SH-SY5Y (cell line): ENCODE data around the gene GPR176.

Source experiments
- GATA2 ChIP-seq: IDR thresholded peaks from 2 replicates; pipeline ENCODE4 v1.6.1; 2011; ENCODE audit warnings: mild to moderate bottlenecking, low read depth, low read length
- GATA3 ChIP-seq: IDR thresholded peaks from 2 replicates; pipeline ENCODE4 v1.6.1; 2011; ENCODE audit warnings: low read depth, mild to moderate bottlenecking, low read length, moderate library complexity

GPR176 gene

DNA sequence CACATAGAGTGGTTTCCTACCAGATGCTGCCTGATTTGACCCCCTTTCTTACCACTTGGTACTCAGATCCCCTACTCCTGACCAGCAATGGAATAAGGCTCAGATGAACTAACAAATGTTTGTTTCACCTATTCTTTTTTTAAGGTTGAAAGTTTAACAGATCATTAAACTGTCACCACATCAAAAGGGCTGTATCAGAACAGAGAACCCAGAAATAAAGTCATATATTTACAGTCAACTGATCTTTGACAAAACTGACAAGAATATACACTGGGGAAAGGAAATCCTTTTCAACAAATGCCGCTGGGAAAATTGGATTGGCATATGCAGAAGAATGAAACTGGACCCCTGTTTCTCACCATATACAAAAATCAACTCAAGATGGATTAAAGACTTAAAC, 56.0 kb downstream of the GPR176 start:
- TF ChIP-seq GATA3 (no peak), GATA2 (no peak)

DNA sequence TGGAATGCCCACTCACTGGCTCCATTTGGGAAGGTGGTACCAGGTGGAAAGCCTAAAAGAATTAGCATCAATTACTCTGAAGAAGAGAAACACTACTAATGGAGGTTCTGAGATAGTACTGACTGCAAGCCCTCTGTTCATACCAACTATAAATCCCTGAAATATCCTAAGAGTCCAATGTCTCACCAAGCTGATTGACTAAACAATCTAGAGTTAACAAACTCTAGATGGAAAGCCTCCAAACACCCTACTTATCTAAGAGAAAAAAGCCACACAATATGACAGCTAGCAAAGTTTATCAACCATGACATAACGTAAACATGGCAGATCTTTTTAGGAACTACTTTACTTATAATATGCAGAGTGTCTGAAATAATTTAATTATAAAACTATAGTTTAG, 59.2 kb downstream of the GPR176 start:
- TF ChIP-seq GATA3 (no peak), GATA2 (no peak)

GRCh38 chr15:39860200-39860599, 59.9 kb downstream of the GPR176 start:
- TF ChIP-seq GATA3 (no peak), GATA2 (no peak)

GRCh38 chr15:39859636-39860035, 60.4 kb downstream of the GPR176 start:
- TF ChIP-seq GATA2 = no peak
- TF ChIP-seq GATA3 = no peak

GRCh38 chr15:39857132-39857531, 62.9 kb downstream of the GPR176 start:
- TF ChIP-seq GATA2 (no peak), GATA3 (no peak)

DNA sequence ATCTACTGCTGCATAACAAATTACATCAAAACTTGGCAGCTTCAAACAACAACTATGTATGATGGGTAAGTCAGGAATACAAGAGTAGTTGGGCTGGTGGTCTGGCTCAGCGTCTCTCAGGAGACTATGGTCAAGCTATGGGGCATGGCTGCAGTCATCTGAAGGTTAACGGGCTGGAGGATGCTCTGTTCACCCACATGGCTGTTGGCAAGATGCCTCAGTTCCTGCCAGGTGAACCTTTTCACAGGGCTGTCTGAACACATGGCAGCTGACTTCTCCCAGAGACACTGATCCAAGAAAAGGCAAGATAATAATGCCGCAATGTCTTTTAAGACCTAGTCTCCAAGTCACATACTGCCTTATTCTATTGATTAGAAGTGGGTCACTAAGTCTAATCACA, 63.7 kb downstream of the GPR176 start:
- TF ChIP-seq GATA3 (no peak), GATA2 (no peak)

GRCh38 chr15:39855400-39855799, 64.7 kb downstream of the GPR176 start:
- TF ChIP-seq GATA3 = no peak

- TF ChIP-seq GATA2 = no peak
- TF ChIP-seq GATA3 = no peak
These were observed 65.9 kb downstream of the GPR176 start for GRCh38 chr15:39854161-39854560.

- TF ChIP-seq GATA3 (no peak), GATA2 (no peak)
These were observed 67.8 kb downstream of the GPR176 start for GRCh38 chr15:39852250-39852649.

GRCh38 chr15:39851500-39852092, 68.5 kb downstream of the GPR176 start:
- TF ChIP-seq GATA2 = no peak
- no peak for TF ChIP-seq GATA3

DNA sequence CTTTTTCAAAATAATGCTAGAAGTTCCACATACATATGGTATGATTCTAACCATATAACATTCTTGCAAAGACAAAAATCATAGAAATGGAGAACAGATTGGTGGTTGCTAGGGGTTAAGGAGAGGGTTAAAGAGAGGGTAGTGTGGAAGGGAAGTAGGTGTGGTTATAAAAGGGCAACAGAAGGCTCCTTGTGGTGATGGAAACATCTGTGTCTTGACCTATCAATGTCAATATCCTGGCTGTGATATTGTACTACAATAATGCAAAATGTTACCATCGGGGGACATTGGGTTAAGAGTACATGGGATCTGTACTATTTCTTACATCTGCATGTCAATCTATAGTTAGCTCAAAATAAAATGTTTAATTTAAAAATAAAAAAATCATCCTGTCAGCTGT, 69.6 kb downstream of the GPR176 start:
- no peak for TF ChIP-seq GATA3
- TF ChIP-seq GATA2 = no peak

- no peak for TF ChIP-seq GATA2
- no peak for TF ChIP-seq GATA3
These were observed 74.0 kb downstream of the GPR176 start for GRCh38 chr15:39846108-39846507.

- TF ChIP-seq GATA3 = no peak
- no peak for TF ChIP-seq GATA2
These were observed 74.5 kb downstream of the GPR176 start for GRCh38 chr15:39845582-39845981.

DNA sequence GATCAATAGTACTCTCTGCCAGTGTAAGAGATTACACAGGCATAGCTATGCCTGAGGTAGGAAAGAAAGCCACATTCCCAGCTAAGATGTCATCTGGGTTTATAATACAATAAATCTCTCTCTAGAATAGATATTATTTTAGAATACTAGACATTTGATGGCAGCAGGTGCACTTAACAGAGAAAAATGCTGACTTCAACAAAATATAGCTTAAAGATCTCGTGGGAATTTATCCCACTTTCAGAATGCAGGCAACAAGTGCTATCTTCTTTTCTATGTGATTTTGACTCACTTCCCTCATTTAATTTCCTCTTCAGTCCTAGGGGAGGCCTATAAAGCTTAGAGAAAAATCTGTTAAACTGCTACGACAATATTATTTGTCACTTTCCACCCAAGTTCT, 76.5 kb downstream of the GPR176 start:
- TF ChIP-seq GATA3 = no peak
- no peak for TF ChIP-seq GATA2

DNA sequence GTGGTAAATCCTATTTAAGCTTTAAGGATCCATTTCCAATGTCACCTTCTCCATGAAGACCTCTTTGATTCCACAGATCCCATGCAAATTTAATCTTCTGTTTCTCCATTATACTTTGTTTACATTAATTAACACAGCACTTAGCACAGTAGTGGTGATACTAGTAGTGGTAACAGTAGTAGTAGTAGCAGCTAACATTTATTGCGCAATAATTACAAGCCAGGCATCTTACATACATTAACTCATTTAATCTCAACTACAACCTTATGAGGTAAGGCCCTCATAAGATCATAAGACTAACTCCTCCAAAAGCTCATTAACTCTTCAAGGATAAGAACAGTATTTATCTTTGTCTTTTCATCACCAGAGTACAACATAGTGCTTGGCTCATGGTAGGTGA, 82.6 kb downstream of the GPR176 start:
- TF ChIP-seq GATA3 (no peak), GATA2 (no peak)

- no peak for TF ChIP-seq GATA3
- TF ChIP-seq GATA2 = no peak
These were observed 84.5 kb downstream of the GPR176 start for GRCh38 chr15:39835550-39835949.

- no peak for TF ChIP-seq GATA2
- no peak for TF ChIP-seq GATA3
These were observed 85.8 kb downstream of the GPR176 start for GRCh38 chr15:39834256-39834655.
